IMR-90 (cell line): Measurements from ENCODE around the gene CTNND2.

Experiments
- MAZ ChIP-seq: IDR thresholded peaks from 2 replicates; pipeline ENCODE4 v1.6.1; 2012; ENCODE audit warnings: low read depth, mild to moderate bottlenecking, low read length, improper control_type of control experiment, moderate library complexity, borderline replicate concordance
- MXI1 ChIP-seq: IDR thresholded peaks from 2 replicates; pipeline ENCODE4 v1.6.1; 2012; ENCODE audit warnings: low read depth, mild to moderate bottlenecking, low read length, moderate library complexity, borderline replicate concordance
- TF ChIP-seq, protein P1 (sequence below): conservative IDR thresholded peaks from 2 replicates; pipeline ENCODE4 v1.5.1; 2012; ENCODE audit warnings: mild to moderate bottlenecking, low read depth, low read length, improper control_type of control experiment

DNA sequence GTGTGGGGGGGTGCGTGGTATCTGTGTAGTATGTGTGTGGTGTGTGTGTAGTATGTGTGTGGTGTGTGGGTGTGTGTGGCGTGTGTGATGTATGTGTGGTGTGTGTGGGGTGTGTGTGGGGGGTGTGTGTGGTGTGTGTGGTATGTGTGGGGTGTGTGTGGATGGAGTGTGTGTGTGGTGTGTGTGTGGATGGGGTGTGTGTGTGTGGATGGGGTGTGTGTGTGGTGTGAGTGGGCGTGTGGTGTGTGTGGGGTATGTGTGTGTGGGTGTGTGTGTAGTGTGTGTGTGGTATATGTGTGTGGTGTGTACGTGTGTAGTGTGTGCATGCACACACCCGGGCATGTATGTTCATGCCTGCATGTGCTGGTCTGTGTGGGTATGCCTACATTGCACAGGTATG is 722.3 kb downstream of the CTNND2 start:
- TF ChIP-seq, protein P1, sequence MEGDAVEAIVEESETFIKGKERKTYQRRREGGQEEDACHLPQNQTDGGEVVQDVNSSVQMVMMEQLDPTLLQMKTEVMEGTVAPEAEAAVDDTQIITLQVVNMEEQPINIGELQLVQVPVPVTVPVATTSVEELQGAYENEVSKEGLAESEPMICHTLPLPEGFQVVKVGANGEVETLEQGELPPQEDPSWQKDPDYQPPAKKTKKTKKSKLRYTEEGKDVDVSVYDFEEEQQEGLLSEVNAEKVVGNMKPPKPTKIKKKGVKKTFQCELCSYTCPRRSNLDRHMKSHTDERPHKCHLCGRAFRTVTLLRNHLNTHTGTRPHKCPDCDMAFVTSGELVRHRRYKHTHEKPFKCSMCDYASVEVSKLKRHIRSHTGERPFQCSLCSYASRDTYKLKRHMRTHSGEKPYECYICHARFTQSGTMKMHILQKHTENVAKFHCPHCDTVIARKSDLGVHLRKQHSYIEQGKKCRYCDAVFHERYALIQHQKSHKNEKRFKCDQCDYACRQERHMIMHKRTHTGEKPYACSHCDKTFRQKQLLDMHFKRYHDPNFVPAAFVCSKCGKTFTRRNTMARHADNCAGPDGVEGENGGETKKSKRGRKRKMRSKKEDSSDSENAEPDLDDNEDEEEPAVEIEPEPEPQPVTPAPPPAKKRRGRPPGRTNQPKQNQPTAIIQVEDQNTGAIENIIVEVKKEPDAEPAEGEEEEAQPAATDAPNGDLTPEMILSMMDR = no peak
- TF ChIP-seq MXI1 = no peak
- no peak for TF ChIP-seq MAZ
